NB4 (cell line): Measurements from ENCODE around the gene FAM237B.
"Not testable (repeated sequence)": the region's sequence is repeated elsewhere in the genome, so short reads cannot be mapped to it uniquely, and the experiment has no call there.

Experiments
- DNase-seq: peaks from one replicate; pipeline ENCODE4 v3.0.0; 2010; ENCODE audit warnings: low read depth
- H3K4me3 ChIP-seq: one replicate; pipeline ENCODE4 v1.5.1; 2011; ENCODE audit warnings: mild to moderate bottlenecking, low read depth, low read length, moderate library complexity
- CTCF ChIP-seq: IDR thresholded peaks from one replicate; pipeline ENCODE4 v1.5.1; 2012; ENCODE audit warnings: low read depth, low read length
- MAX ChIP-seq: IDR thresholded peaks from 2 replicates; pipeline ENCODE4 v1.6.1; 2011; ENCODE audit warnings: low read depth, low read length
- MYC ChIP-seq: IDR thresholded peaks from 2 replicates; pipeline ENCODE4 v1.6.1; 2011; ENCODE audit warnings: low read depth, low read length
- POLR2A ChIP-seq: IDR thresholded peaks from 2 replicates; pipeline ENCODE4 v1.6.1; 2011; ENCODE audit warnings: mild to moderate bottlenecking; ENCODE audit not compliant: insufficient read length; ENCODE audit errors: extremely low read depth

FAM237B gene

GRCh38 chr7:90345595-90346335 is 24.7 kb upstream of the FAM237B start:
- peak overlapping the region; percentile 97 for H3K4me3 ChIP-seq
- peak; percentile 54 for DNase-seq
- TF ChIP-seq POLR2A (no peak), MYC (no peak), CTCF (no peak), MAX (no peak)

- H3K4me3 ChIP-seq: no peak overlapping the region
- DNase-seq: no peak
- no peak for TF ChIP-seq CTCF
- no peak for TF ChIP-seq MAX
- no peak for TF ChIP-seq POLR2A
- TF ChIP-seq MYC: no peak
Measured at GRCh38 chr7:90345016-90345415, 23.9 kb upstream of the FAM237B start.

- no peak overlapping the region for H3K4me3 ChIP-seq
- DNase-seq: no peak
- TF ChIP-seq CTCF (no peak), MYC (no peak)
Measured at GRCh38 chr7:90337106-90337505, 16.0 kb upstream of the FAM237B start.

- H3K4me3 ChIP-seq, DNase-seq: not testable (repeated sequence)
Measured at GRCh38 chr7:90334926-90335325, 13.8 kb upstream of the FAM237B start.

- DNase-seq: no peak
- no peak for TF ChIP-seq CTCF
- TF ChIP-seq MYC: no peak
- TF ChIP-seq POLR2A: no peak
- no peak for TF ChIP-seq MAX
- H3K4me3 ChIP-seq: no peak overlapping the region
Measured at GRCh38 chr7:90334193-90334843, 13.2 kb upstream of the FAM237B start.

GRCh38 chr7:90326500-90326899 is 5.4 kb upstream of the FAM237B start:
- no peak for TF ChIP-seq MAX
- no peak for TF ChIP-seq MYC
- no peak for TF ChIP-seq POLR2A
- TF ChIP-seq CTCF: no peak
- no peak for DNase-seq
- H3K4me3 ChIP-seq: no peak overlapping the region
